Body of pancreas (tissue), 4 donors: ENCODE results near the gene DCAF10.

Source experiments
- POLR2A ChIP-seq, 3 donors: fragments of 450-650 bp; IDR thresholded peaks; one replicate each; pipeline ENCODE4 v1.6.1; 2016; ENCODE audit warnings: antibody characterized with exemption in 3 of 3, mild to moderate bottlenecking in 2 of 3
- TF ChIP-seq, protein P1 (sequence below), 7 experiments: fragments of 450-650 bp in 4 of 7; fragments of 200-600 bp in 3 of 7; sonication (generic) in 3 of 7; IDR thresholded peaks; one replicate each; pipeline ENCODE4 v1.5.1; 2016 to 2019; ENCODE audit warnings: antibody characterized with exemption in 7 of 7

DNA sequence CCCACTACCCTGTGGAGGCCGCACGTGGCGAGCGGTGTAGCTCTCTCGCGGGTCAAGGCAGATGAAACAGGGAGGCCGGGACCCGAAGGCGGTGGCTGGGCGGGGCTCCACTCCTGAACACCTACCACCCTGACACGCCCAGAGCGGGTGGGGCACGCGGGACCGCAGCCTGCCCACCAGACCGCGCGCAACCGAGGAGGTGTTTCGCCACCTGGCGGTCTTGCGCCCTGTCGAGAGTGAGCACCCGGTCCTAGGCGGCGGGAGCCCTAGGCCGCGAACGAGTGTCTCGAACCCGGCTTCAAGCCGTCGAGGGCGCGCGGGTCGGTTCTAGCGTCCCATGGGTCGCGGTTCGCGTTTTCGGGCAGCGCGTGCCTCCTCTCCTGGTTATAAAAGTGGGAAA is 13.5 kb upstream of the DCAF10 start:
- TF ChIP-seq, protein P1, sequence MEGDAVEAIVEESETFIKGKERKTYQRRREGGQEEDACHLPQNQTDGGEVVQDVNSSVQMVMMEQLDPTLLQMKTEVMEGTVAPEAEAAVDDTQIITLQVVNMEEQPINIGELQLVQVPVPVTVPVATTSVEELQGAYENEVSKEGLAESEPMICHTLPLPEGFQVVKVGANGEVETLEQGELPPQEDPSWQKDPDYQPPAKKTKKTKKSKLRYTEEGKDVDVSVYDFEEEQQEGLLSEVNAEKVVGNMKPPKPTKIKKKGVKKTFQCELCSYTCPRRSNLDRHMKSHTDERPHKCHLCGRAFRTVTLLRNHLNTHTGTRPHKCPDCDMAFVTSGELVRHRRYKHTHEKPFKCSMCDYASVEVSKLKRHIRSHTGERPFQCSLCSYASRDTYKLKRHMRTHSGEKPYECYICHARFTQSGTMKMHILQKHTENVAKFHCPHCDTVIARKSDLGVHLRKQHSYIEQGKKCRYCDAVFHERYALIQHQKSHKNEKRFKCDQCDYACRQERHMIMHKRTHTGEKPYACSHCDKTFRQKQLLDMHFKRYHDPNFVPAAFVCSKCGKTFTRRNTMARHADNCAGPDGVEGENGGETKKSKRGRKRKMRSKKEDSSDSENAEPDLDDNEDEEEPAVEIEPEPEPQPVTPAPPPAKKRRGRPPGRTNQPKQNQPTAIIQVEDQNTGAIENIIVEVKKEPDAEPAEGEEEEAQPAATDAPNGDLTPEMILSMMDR (IDR thresholded peaks at IDR 0.05), result no peak
- TF ChIP-seq POLR2A (IDR thresholded peaks at IDR 0.05), result no peak
